GM21515 (cell line): Measurements from ENCODE around the gene GCK.

Source experiments
- ATAC-seq: cut with Tn5 transposase; IDR thresholded peaks from one replicate; pipeline ENCODE4 v1.9.1; 2021; ENCODE audit not compliant: unreplicated experiment

Gene GCK

GRCh38 chr7:44189286-44189992, at the start of gene GCK:
TSS of gene GCK (minus strand) at chr7:44189439. CDS start at chr7:44188953, 486 bp downstream.
- ATAC-seq = no peak

- no peak for ATAC-seq
Observed at GRCh38 chr7:44238116-44238695, 49.0 kb upstream of the GCK start.

DNA sequence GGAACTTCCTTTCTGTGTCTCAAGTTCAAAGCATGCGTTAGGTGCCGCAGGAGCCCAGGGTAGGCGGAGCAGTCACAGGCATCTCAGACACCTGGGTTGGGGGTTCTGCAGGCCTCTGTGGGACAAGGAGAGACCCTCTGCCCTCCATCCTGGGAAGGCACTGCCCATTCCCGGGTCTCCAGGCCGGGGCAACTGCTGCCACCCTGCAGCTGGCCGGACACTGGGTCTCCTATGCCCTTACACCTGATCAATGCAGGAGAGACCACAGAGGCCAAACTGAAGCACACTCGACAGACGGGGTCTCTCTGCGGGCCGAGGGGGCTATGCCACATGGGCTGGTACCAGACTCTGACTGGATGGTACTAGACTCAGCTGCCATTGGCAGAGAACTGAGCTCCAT, 48.5 kb upstream of the GCK start:
- ATAC-seq = no peak

DNA sequence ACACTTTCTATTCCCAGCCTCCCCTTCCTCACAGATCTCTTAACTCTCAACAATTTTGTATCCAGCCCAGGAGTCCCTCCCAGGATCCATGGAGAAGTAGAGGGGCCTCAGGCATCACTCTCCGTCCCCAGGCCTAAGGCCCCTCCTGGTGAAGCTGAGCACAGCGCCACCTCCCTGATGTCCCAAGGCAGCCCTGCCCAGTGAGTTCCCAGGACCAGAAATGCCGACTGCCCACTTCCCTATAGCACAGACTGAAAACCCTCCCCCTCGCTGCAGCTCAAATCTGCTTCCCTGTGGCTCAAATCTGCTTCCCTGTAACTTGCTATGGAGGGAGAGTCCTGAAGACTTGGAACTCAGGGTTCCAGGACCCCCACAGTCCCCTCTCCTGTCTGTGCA, 47.1 kb upstream of the GCK start:
- ATAC-seq = no peak

DNA sequence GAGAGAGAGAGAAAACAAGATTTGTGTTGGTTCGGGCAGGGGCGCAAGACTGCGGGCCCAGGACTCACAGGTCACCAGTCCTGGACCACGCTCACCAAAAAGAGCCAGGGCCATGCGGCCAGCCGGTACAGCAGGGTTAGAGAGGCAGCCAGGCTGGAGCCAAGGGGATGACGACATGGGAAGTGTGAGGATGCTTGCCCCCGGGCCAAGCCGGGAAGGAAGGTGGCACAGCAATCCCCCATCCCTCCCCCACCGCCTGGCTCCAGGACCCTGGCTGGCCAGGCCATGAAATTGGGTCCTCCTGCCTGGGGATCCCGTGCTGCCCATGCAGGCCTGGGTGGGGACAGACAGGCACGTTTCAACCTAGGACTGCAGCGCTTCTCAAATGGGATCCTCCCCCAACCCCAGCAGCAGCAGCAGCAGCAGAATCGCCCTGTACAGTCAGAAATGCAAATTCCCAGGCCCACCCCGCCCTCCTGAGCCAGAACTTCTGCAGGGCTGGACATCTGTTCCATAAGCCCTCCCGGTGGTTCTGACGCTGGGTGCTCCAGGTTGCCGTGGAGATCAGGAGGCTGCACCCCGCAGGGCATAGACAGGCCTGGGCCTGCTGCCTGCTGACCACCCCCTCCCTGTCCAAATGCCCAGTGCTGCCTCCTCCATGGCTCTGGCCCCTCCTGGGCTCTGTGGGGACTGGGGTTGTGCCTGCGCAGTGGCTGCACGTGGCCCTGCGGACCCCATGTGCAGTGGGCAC, 46.5 kb upstream of the GCK start:
- no peak for ATAC-seq

- ATAC-seq = no peak
Observed at GRCh38 chr7:44235066-44235465, 45.8 kb upstream of the GCK start.

- no peak for ATAC-seq
Observed at GRCh38 chr7:44232901-44233715, 43.9 kb upstream of the GCK start.

GRCh38 chr7:44232396-44232795, 43.2 kb upstream of the GCK start:
- no peak for ATAC-seq

DNA sequence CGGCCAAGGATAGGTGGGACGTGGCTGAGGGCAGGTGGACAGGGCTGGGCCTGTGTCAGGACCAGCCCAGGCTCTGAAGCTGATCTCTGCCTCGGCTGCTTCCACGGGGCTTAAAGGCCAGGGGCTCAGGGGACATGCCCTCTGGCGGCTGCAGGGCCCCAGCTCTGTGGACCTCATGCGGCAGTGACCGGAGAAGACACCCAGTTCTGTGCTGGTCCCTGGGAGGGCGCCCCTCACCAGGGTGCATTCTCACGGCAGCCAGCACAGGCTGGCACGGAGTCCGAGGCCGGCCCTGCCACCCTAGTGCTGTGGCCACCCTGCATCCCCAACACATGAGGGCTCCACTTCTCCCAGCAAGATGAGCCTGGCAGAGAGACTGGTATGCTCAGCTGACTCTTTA, 41.8 kb upstream of the GCK start:
- no peak for ATAC-seq

- no peak for ATAC-seq
Observed at GRCh38 chr7:44230286-44230685, 41.0 kb upstream of the GCK start.

GRCh38 chr7:44229546-44230105, 40.4 kb upstream of the GCK start:
- ATAC-seq = no peak

- ATAC-seq = no peak
Observed at GRCh38 chr7:44228571-44229350, 39.5 kb upstream of the GCK start.

- no peak for ATAC-seq
Observed at GRCh38 chr7:44227911-44228310, 38.7 kb upstream of the GCK start.

GRCh38 chr7:44226396-44226753, 37.1 kb upstream of the GCK start:
- no peak for ATAC-seq

DNA sequence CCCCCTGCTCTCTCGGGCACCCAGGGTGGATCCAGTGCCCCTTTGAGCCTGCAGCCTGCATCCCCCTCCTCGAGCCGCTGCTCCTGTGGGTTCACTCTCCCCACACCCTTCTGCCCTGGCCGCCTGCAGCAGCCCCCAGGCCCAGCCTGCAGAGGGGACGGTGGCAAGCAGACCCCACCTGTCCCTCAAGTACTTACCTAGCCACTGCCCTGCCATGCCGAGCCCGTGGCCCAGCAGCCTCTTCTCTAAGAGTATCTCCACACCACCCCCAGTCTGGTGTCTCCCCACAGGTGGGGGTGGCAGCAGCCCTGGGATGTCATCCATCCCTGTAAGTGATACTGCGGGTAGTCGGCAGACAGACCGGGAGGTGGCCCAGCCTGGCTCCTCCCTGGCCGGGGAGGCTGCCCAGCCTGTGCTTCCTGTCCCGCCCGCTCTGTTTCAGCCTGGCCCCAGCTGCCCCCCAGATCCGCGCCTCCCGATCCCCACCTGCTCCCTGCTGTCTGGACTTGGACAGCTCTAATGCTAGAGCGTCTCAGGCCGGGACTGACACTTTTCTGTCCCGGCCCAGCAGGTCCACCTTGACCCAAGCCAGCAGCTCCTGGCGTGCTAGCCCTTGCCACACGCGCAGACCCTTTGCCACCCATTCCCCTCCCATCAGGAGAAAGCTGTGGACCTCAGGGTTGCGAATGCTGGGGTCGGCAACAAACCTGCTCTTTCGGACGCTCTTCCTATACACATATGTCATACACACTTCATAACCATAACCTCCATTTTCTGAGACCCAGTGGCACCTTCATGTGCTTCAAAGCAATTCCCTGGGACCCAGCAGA, 36.5 kb upstream of the GCK start:
- no peak for ATAC-seq

DNA sequence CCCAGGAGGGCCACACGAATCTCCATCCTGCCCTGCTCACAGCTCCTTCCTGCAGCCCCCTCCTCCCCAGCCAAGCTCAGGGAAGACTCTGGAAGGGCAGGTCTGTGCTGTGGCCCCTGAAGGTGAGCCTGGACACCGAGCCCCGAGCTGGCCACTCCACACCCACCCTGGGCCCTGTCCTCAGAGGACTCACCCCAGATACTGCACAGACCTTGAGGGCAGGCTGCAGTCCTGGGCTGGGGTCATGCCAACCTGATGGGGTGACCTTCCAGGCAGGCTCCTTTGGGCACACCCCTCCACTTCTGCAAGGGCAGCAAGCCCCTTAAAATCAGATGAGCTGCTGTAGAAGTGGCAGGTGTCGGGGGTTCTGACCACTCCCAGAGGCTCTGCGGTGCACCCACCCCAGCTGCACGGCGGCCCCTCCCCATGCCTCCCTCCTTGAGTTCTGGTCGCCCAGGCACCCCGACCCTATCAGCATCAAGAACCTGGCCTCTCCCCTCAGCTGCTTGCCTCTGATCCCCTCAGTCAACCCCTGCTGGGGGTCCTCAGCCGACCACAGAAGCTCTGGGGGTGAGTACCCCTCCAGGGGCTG, 35.8 kb upstream of the GCK start:
- no peak for ATAC-seq

DNA sequence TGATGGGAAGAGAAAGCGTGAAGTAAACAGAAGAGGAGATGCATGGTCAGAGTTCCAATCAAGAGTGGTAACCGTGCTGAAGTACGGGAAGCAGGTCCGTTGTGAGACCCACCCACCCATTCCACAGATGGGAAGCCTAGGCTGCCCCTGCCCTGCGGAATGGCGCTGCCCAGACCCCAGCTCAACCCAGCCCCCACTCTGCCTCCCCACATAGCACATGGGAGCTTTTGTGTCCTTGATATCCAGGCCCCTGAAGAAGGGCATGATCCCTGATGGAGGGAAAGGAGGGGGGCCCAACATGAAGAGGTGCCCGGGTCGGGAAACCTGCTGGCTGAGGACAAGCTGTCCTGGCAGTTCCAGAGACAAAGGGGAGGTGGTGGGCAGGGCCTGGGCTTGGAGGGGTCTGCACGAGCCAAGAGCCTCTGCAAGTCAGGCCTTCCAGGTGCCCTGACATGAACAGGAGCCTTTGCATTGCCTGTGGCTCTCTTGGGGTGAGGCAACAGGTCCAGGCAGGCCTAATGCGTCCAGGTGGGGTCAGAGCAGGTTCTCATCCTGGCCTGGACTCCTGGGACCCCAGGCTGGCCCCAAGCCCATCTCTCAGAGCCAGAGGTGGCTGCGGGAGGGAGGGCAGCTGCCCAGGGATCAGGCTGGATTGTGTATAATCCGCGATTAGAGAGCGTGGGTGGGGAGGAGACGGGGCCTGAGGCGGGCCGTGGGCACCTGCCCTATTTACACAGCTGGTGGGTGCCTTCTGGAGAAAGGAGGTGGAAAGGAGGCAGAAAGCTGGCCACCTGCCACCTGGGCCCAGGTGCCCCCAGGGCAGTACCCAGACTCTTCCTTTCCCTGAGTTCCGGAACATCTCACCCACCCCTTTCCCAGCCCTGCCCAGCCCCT, 35.1 kb upstream of the GCK start:
- no peak for ATAC-seq
